GM18499 (cell line): ENCODE results near the gene SLC6A18.
"Not testable (repeated sequence)": the region's sequence is repeated elsewhere in the genome, so short reads cannot be mapped to it uniquely, and the experiment has no call there.

ENCODE experiments used
- ATAC-seq: cut with Tn5 transposase; IDR thresholded peaks from one replicate; pipeline ENCODE4 v1.9.1; 2021; ENCODE audit warnings: moderate number of reproducible peaks; ENCODE audit not compliant: insufficient read depth, unreplicated experiment

Gene SLC6A18

DNA sequence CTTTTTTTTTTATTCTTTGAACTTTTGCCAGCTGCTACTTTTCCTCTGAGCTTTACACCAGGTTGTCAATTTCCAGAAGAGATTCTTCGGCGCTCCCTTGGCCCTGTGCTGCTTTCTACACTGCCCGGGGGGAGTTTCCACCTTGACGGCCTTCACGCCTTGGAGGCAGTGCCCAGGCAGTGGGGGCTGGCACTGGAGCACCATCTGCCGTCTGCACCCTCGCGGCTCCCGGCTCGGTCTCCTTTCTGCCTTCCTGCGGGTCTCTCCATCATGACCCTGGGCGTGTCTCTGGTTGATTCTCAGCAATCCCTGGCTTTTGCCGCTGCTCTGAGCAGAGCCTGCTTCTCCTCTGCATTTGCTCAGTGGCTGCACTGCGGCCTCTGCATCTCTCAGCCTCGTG lies 2.9 kb downstream of the SLC6A18 start:
- ATAC-seq: no peak

DNA sequence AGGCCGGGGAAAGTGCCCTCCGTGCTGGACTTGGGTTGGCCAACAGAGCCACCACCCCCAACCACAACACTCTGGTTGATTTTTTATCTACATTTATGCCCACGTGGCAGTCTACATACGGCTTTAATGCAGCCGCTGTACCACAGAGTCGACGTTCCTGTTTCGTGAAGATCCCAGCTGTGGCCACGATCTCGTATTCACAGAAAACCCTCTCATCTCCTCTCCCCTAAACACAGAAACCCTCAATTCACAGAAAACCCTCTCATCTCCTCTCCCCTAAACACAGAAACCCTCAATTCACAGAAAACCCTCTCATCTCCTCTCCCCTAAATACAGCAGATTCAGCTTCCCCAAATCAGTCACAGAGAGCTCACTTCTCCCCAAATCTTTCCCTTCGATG lies 3.8 kb downstream of the SLC6A18 start:
- ATAC-seq: not testable (repeated sequence)

DNA sequence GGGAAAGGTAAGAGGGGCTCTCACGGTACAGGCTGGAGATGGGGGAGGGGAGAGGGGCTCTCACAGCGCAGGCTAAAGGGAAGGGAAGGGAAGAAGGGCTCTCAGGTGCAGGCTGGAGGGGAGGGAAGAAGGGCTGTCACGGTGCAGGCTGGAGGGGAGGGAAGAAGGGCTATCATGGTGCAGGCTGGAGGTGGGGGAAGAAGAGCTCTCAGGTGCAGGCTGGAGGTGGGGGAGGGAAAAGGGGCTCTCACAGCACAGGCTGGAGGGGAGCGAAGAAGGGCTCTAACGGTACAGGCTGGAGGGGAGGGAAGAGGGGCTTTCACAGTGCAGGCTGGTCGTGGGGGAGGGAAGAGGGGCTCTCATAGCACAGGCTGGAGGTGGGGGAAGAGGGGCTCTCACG lies 4.6 kb downstream of the SLC6A18 start:
- no peak for ATAC-seq

DNA sequence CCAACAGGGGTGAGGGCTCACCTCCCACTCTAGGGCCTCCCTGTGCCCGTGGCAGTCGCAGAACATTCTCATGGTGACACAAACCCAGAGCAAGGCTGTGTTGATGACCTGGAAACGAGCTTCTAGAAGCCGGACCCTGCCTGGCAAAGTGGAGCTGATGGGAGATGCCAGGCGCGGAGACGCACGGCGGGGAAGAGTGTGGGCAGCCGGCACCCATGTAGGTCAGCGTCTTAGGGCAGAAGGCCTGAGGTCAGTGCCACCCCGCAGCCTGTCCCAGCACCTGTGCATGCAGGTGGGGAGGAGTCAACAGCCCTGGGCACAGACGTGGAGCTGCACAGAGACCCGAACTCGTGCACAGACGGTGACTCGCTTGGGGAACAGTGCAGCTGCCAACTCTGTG lies 5.4 kb downstream of the SLC6A18 start:
- ATAC-seq: no peak

DNA sequence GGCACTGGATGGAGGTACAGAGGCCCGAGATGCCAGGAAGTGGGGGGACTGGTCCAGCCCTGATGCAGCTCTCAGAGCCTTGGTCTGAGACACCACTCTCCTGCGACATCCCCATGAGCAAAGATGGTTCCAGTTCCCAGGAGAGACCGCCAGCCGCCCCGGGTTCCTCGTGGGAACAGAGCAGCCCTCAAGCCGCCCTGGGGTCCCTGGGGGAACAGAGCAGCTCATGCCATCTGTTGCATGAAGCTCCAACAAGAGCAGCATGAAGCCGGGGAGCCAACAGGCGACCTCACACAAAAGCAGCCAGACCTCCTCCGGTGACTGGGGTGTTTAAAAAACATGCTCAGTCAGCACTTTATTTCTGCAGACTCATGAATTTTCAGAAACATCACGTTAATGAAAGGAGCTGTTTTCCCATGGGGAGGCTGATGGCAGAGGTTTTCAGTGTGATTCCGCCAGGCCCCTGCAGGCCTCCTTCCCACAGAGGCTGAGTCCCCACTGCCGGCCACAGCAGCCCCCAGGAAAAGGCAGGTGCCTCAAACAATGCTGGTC lies 6.2 kb downstream of the SLC6A18 start:
- no peak for ATAC-seq

DNA sequence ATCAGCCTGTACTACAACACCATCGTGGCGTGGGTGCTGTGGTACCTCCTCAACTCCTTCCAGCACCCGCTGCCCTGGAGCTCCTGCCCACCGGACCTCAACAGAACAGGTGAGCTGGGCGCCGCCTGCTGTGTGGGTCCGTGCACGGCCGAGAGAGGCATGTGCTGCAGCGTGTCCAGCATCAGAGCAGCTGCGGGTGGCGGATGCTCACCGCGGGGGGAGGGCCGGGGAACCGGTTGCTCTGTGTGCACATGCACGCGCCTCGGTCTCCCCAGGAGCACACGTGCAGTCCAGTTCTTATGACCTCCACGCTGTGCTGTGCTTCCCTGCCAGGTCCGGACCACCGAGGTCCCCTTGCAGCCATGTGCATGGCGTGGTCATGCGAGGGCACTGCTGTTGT lies 7.6 kb downstream of the SLC6A18 start:
- ATAC-seq: no peak

DNA sequence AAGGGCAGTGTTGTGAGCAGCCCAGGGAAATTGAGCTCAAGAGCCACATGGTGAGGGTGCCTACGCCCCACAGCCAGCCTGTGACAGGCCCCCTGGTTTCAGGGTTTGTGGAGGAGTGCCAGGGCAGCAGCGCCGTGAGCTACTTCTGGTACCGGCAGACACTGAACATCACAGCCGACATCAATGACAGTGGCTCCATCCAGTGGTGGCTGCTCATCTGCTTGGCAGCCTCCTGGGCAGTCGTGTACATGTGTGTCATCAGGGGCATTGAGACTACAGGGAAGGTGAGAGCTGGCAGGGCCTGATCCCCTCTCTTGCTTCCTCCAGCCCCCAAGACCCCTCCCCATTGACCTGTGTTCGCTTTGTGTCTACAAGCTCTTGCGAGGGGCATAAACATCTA lies 10.2 kb downstream of the SLC6A18 start:
- no peak for ATAC-seq

DNA sequence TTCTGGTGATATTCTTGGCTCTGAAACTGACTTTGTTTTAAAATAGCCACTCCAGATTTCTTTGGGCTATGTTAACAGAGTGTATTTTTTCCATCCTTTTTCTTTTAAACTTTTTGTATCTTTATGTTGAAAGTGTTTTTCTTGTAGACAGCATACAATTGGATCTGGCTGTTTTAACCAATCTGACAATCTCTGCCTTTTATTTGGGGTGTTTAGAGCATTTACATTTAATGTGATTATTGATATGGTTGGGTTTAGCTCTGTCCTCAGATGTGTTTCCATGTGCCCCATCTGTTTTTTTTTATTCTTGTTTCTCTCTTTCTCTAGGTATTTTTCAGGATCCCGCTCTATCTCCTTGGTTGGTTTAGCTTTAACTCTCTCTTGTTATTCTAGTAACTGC lies 10.7 kb downstream of the SLC6A18 start:
- ATAC-seq: no peak

DNA sequence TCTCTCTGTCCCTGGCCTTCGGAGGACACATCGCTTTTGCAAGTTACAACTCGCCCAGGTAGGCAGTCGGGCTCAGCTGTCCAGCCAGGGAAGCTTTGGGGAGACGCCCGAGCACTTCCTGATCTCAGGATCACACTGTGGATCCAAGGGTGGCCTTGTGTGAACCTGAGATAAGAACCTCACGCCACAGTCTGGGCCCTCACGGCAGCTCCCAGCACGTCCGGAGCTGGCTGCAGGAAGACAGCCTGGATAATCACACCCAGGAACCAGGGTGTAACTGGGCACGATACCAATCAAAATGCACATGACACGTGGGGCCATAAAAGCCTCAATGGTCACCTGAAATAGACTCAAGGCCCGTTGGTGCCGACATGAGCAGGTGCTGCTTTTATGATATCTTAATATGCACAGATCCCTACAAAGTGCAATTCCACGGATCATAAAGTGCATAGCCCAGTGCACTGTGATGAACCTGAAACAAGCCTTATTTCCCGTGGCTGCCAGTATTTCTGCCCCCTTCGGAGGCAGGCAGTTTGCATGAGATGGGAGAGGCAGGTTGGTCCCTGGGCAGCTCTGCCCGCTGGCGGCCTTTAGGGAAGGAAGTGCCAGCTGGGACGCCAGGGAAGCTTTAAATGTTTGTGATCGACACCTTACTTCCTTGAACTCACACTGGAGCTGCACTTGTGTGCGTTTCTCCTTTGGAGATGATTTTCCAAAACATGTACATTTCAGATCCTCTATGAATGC lies 14.5 kb downstream of the SLC6A18 start:
- ATAC-seq: no peak

DNA sequence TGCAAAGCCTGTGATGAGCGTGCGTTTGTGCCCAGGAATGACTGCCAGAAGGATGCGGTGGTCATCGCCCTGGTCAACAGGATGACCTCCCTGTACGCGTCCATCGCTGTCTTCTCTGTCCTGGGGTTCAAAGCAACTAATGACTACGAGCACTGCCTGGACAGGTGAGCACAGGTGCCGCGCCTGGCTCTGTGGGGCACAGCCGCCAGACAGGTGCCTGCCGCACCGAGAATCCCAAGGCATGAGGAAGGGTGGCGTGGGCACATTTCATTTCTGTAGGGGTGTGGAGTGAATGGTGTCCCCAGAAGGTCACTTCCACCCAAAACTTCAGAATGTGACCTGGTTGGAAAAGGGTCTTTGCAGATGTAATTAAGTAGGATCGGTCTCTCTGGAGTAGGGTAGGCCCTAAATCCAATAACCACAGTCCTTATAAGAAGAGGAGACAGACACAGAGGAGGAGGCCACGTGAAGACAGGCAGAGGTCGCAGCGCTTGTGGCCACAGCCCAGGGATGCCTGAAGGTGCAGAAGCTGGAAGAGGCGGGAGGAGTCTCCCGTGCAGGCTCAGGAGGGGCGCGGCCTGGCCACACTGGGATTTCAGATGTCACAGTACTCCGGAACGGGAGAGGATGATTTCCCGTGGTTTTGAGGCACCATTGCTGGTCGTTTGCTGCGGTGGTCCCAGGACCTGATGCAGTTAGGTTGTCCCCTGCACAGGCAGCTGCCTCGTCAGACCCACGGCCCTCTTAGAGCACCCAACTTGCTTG lies 15.5 kb downstream of the SLC6A18 start:
- no peak for ATAC-seq

DNA sequence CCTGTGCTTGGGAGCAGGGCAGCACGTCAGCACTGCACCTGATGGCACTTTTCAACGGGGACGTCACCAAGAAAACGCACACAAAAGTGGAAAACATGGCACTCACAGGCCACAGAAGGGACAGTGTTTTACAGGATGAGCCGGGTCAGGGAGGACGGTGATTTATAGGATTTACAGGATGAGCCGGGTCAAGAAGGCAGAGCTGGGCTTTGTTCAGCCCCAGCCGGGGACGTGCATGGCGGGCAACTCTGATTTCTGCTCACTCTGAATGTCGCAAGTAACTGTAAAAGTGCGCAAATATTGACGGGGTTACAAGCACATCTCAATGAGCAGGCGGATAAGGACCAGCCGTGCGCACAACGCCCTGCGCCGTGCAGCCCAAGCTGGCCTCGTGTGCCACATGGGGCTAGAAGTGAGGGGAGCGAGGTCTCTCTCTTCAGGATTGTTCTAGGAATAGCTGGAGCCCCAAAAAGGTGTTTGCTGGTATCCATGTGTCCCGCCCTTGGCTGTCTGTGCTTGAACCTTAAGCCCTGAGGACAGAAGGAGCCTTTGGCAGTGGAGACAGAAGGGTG lies 16.4 kb downstream of the SLC6A18 start:
- no peak for ATAC-seq

DNA sequence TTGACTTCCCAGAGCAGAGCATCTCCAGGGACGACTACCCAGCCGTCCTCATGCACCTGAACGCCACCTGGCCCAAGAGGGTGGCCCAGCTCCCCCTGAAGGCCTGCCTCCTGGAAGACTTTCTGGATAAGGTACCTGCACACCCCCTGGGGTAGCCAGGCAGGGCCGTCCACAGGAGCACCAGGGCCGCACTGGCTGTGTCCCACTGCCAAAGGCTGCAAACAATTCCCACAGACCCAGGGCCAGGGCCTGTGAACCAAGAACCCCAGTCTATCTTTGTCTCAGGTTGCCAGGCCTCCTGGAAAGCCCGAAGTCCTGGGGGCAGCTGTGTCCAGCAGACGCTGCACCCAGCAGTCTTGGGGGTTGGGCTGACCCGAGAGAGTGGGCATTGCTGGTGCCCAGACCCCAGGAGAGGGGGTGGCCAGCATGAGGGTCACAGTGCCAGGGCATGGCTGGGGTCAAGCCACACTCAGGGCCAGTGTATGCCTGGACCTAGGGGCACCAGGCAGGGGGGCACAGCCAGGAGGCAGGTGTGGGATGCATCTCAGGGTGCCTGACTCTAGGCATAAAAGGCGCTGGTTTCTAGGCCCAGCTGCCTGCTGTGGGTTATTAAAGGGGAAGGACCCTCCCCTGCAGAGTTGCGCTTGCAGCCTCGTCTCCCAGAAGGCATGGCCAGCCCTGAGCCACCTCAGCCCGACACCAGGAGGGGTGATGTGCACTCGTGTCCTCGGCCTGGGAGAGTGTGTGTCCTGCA lies 17.7 kb downstream of the SLC6A18 start:
- ATAC-seq: no peak

DNA sequence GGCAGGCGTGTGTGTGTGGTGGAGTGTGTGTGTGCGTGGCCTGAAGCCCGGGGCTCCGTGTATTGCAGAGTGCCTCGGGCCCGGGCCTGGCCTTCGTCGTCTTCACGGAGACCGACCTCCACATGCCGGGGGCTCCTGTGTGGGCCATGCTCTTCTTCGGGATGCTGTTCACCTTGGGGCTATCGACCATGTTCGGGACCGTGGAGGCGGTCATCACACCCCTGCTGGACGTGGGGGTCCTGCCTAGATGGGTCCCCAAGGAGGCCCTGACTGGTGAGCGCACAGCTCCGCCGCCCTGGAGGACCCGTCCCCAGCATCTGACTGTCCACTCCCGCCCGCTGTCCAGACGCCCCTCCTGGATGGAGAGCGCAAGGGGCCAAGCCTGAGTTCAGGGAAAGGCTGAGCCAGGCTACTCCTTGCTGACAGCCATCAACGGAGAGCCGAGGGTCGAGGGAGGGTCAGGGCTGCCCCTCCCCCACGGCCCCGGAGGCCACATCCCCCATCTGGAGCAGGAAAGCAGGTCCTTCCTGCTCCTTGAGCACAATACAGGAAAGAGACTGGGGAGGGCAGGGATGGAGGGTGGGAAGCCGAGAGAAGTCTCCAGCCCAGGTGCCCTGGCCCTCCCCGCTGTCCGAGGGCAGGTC lies 18.4 kb downstream of the SLC6A18 start:
- ATAC-seq: no peak

DNA sequence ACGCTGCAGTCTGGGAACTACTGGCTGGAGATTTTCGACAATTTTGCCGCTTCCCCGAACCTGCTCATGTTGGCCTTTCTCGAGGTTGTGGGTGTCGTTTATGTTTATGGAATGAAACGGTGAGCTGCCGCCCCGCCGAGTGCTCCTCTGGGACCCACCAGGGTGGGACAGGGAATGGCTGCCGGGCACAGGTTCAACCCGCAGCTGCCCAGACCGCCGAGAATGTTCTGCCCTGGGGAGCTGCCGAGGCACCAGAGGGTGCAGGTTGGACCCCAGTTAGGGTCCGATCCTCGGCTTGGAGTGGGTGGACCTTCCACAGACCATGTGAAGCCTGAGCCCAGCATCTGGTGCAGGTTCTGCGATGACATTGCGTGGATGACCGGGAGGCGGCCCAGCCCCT lies 19.1 kb downstream of the SLC6A18 start:
- ATAC-seq: no peak

DNA sequence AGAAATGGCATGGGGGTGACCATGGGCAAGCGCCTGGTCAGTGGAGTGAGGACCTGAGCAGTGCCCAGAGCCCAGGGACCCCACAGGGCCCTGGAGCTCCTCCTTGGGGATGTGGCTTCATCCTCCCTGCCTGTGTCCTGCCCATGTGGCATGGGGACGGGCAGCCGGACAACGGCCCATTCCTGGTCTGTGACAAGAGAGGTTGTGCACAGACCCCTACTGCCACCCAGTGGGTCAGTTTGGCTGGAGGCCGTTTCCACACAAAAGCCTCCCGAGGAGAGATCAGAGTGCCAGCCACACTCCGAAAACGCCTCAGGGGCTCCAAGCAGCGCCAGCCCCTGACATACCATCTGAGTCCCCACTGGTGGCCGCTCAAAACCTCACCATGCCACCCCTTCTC lies 19.8 kb downstream of the SLC6A18 start:
- no peak for ATAC-seq

DNA sequence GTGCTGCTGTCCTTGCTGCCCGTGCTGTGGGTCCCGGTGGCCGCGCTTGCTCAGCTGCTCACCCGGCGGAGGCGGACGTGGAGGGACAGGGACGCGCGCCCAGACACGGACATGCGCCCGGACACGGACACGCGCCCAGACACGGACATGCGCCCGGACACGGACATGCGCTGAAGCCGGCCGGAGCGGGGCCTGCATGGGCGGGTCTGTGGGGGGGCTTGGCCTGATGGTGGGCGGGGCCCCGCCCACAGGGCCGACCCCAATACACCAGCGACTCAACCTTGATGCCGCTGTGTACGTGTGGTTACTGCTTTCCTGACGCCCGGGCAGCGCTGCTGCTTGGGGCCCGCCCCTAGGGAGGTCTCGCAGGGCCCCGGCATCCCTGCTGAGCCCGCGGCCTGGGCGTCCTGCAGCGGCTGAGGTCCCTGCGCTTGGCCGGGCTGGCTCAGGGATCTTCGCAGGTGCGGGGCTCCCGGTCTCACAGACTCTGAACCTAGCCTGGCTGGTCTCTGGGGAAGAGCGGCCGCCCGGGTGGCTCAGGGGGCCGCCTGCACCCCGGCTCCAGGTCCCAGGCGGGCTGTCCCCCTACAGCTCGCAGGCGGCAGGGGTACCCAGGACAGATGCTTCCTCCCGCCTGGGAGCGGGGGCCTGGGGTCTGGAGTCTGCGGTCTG lies 20.9 kb downstream of the SLC6A18 start:
- no peak for ATAC-seq

DNA sequence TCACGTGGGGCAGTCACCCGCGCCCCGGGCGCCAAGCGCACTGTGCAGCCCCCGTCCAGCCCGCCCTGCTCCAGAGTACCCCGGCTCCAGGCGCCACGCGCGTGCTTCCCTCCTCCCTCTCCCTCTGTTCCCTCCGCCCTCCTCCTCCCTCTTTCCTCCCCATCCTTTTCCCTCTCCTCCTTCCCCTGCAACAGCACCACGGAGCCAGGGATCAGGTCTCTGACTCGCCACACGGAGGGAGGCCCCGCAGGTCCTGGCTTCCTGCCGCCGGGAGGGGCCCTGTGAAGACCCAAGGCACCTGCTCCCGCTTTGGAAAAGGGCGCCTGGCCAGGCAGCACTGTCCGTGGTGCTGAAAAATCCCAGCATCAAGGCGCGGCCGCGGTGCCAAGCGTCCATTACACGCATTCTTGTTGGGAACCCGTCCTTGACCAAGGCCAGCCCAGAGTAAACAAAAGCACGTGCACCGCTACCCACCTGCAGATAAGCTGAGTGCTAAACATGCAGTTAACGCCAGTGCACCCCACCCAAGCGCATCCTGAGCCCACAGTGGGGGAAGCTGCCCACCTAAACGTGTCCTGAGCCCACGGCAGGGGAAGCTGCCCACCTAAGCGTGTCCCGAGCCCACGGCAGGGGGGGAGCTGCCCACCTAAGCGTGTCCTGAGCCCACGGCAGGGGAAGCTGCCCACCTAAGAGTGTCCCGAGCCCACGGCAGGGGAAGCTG lies 21.7 kb downstream of the SLC6A18 start:
- ATAC-seq: no peak

DNA sequence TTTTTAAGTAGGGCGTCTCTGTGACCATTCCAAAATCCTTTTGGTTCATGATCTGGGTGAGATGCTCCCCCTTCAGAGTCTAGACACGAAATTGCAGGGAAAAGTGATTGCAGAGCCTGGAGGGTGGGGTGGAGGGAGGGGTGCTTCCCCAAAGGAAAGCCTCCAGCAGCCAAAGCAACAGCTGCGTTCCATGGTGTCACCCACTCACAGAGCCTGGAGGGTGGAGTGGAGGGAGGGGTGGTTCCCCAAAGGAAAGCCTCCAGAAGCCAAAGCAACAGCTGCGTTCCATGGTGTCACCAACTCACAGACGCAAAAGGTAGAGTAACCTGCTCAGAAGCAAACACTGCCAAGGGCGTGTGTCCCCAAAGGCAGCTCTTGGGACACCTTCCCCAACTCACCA lies 22.6 kb downstream of the SLC6A18 start:
- ATAC-seq: no peak
